DND-41 (cell line): ENCODE measurements around the gene RTN1.

Experiments used
- ATAC-seq: fragments of 200-7000 bp; cut with Tn5 transposase; 3 replicates; pipeline ENCODE4 v1.9.1; 2021; ENCODE audit warnings: low read depth; ENCODE audit not compliant: insufficient read depth
- DNase-seq: peaks from one replicate; pipeline ENCODE4 v3.0.0-alpha.2; 2020
- H2AFZ ChIP-seq: 2 replicates; pipeline ENCODE4 v1.6.0; 2012; ENCODE audit warnings: low read depth, low read length
- H3K27ac ChIP-seq: 2 replicates; pipeline ENCODE4 v1.5.1; 2012; ENCODE audit warnings: low read length, inconsistent platforms
- H3K27me3 ChIP-seq: fragments of 200-600 bp; sonication (generic); 2 replicates; pipeline ENCODE4 v1.6.0; 2012; ENCODE audit warnings: low read length, mild to moderate bottlenecking, inconsistent platforms; ENCODE audit not compliant: insufficient read depth, poor library complexity
- H3K36me3 ChIP-seq: 2 replicates; pipeline ENCODE4 v1.5.1; 2012; ENCODE audit warnings: low read length, inconsistent platforms; ENCODE audit not compliant: insufficient read depth
- H3K4me1 ChIP-seq: 2 replicates; pipeline ENCODE4 v1.5.1; 2012; ENCODE audit warnings: mild to moderate bottlenecking, low read length; ENCODE audit not compliant: insufficient read depth
- H3K4me2 ChIP-seq: 2 replicates; pipeline ENCODE4 v1.6.0; 2012; ENCODE audit warnings: mild to moderate bottlenecking, moderate library complexity, low read length, inconsistent platforms; ENCODE audit not compliant: insufficient read depth
- H3K4me3 ChIP-seq, 2 experiments: fragments of 200-600 bp in 1 of 2; shearing (Covaris generic) in 1 of 2; 2 replicates each; pipeline ENCODE4 v1.5.1; 2012 to 2016; ENCODE audit warnings: inconsistent platforms in 2 of 2, low read length in 2 of 2, mild to moderate bottlenecking in 2 of 2, low read depth in 1 of 2, moderate library complexity in 1 of 2
- H3K79me2 ChIP-seq: 2 replicates; pipeline ENCODE4 v1.6.0; 2012; ENCODE audit warnings: low read length, inconsistent platforms; ENCODE audit not compliant: insufficient read depth
- H3K9ac ChIP-seq: 2 replicates; pipeline ENCODE4 v1.6.0; 2012; ENCODE audit warnings: low read depth, mild to moderate bottlenecking, inconsistent platforms, low read length, moderate library complexity
- H3K9me3 ChIP-seq: 2 replicates; pipeline ENCODE4 v1.5.1; 2012; ENCODE audit warnings: low read length, moderate library complexity, mild to moderate bottlenecking, inconsistent platforms; ENCODE audit not compliant: insufficient read depth, severe bottlenecking
- H4K20me1 ChIP-seq: 2 replicates; pipeline ENCODE4 v1.6.0; 2012; ENCODE audit warnings: low read length; ENCODE audit not compliant: insufficient read depth
- EZH2 ChIP-seq: IDR thresholded peaks from 3 replicates; pipeline ENCODE4 v1.6.1; 2012; ENCODE audit warnings: borderline replicate concordance, low read depth, mild to moderate bottlenecking, moderate library complexity, low read length, inconsistent platforms; ENCODE audit not compliant: severe bottlenecking
- TF ChIP-seq, protein P1 (sequence below): IDR thresholded peaks from 2 replicates; pipeline ENCODE4 v1.5.1; 2012; ENCODE audit warnings: borderline replicate concordance, low read length, moderate library complexity, mild to moderate bottlenecking; ENCODE audit not compliant: poor library complexity, severe bottlenecking; ENCODE audit errors: extremely low read depth

The RTN1 gene

DNA sequence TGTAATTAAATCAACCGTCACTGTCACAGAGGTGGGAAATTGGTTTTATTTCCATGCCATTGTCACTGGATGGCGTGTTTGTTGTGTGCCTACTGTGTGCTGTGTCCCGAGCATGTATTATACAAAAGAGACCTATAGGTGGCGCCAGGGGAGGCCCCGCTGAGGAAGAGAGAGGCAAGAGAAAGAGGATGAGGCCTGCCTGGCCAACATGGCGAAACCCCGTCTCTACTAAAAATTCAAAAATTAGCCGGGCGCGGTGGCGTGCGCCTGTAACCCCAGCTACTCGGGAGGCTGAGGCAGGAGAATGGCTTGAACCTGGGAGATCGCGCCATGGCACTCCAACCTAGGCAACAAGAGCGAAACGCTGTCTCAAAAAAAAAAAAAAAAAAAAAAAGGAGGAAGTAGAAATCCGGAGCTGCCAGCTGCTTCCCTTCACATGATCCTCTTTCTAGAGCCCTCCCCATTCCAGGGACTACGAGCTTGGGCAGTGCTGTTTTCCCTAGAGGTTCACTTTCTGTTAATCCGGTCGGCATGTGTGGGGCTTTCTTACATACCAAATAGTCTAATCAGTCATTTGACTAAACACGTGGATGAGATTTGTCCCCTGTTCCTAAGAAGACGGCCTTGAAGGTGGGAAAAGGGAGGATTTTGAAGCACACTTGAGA lies 287.6 kb downstream of the RTN1 start:
- Histone ChIP-seq H2AFZ (no peak overlapping the region), H3K9me3 (no peaks in the 10 kb centered on the region), H3K36me3 (no peaks in the 10 kb centered on the region), H3K4me2 (no peak overlapping the region), H4K20me1 (no peaks in the 10 kb centered on the region), H3K9ac (no peak overlapping the region), H3K27ac (no peak overlapping the region), H3K79me2 (no peaks in the 10 kb centered on the region), H3K27me3 (peaks cover 10% of the 10 kb centered on the region), H3K4me1 (no peaks in the 10 kb centered on the region), H3K4me3 (no peak overlapping the region)
- ATAC-seq (no peak), DNase-seq (no peak)
- TF ChIP-seq, protein P1, sequence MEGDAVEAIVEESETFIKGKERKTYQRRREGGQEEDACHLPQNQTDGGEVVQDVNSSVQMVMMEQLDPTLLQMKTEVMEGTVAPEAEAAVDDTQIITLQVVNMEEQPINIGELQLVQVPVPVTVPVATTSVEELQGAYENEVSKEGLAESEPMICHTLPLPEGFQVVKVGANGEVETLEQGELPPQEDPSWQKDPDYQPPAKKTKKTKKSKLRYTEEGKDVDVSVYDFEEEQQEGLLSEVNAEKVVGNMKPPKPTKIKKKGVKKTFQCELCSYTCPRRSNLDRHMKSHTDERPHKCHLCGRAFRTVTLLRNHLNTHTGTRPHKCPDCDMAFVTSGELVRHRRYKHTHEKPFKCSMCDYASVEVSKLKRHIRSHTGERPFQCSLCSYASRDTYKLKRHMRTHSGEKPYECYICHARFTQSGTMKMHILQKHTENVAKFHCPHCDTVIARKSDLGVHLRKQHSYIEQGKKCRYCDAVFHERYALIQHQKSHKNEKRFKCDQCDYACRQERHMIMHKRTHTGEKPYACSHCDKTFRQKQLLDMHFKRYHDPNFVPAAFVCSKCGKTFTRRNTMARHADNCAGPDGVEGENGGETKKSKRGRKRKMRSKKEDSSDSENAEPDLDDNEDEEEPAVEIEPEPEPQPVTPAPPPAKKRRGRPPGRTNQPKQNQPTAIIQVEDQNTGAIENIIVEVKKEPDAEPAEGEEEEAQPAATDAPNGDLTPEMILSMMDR = peak; percentile 34
- no peak for TF ChIP-seq EZH2

DNA sequence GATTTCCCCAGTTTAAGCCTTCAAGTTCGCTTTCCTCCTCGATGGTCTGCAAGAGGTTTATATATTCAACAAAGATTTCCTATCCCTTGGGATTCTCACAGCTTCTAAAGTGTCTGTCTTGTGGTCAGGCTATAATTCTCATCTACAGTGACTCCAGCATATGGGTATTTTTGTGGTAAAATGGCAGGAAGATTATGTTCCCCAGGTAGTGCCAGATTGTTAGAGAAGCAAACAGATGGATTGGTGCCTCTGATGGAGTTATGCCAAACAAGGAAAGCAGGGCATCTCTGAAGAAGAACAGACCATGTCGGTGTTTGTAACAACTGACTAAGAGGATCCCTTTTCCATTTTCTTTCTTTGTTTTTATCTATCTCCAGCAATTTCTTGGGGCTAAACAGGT lies 288.4 kb downstream of the RTN1 start:
- no peaks in the 10 kb centered on the region for H3K79me2 ChIP-seq
- H2AFZ ChIP-seq = no peak overlapping the region
- ATAC-seq (no peak), DNase-seq (no peak)
- no peaks in the 10 kb centered on the region for H4K20me1 ChIP-seq
- no peaks in the 10 kb centered on the region for H3K36me3 ChIP-seq
- no peak overlapping the region for H3K9ac ChIP-seq
- peaks cover 5% of the 10 kb centered on the region for H3K27me3 ChIP-seq
- H3K9me3 ChIP-seq = no peaks in the 10 kb centered on the region
- no peak overlapping the region for H3K27ac ChIP-seq
- no peak for TF ChIP-seq EZH2
- TF ChIP-seq, protein P1 = no peak
- no peaks in the 10 kb centered on the region for H3K4me1 ChIP-seq
- H3K4me3 ChIP-seq = no peak overlapping the region
- no peak overlapping the region for H3K4me2 ChIP-seq

DNA sequence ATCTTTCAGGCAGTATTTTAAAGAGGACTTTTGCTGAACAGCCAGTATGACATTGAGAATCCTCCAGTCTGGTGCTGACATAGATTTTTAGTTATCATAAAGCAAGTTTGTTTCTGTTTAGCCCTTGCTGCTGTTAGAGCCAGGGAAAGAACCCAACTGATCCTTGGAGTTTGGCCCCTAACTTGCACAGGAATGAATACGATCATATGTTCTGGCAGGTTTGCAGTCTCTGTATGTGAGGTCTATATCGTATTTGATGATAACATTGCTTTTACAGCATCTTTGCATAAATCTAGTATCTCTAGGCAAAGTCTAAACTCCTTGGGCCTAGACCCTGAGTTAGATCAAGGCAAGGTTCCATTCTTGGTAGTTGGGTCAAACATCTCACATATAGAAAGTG lies 289.7 kb downstream of the RTN1 start:
- Histone ChIP-seq H3K79me2 (no peaks in the 10 kb centered on the region), H3K36me3 (no peaks in the 10 kb centered on the region), H3K4me2 (no peak overlapping the region), H3K4me1 (no peaks in the 10 kb centered on the region), H2AFZ (no peak overlapping the region), H3K27me3 (peaks cover 4% of the 10 kb centered on the region), H3K4me3 (no peak overlapping the region), H4K20me1 (no peaks in the 10 kb centered on the region), H3K9me3 (no peaks in the 10 kb centered on the region), H3K27ac (no peak overlapping the region), H3K9ac (no peak overlapping the region)
- ATAC-seq = no peak
- DNase-seq = no peak
- TF ChIP-seq EZH2 = no peak
- TF ChIP-seq, protein P1 = no peak
